ENCODE data around the gene FMNL2. TPM values are rescaled to one million over a fixed set of nuclear protein-coding genes. Genes with fewer than 3 reads are reported as not detected.

The FMNL2 gene
- total RNA-seq, 2 experiments from 2014 or later: 0.05 to 0.21 TPM

DNA sequence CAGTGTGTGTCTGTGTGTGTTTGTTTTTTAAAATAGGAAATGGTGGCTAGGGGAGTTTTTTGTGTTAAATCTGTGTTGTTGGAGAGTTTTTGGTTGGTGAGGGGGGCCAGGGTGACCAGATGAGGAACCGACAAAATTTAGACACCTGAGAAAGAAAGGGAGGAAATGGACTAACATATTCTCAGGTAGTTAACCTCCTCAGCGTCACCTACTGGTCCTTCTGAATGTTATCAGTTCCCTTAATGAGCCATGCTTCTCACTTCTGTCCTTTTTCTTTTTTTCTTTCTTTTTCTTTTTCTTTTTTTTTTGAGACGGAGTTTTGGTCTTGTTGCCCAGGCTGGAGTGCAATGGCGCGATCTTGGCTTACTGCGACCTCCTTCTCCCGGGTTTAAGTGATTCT, 107.0 kb downstream of the FMNL2 start:
- Mint-ChIP-seq H3K4me3 (no peak overlapping the region), H3K36me3 (ENCODE audit: low read depth) (no peaks in the 10 kb centered on the region), H3K9me3 (ENCODE audit: insufficient read depth) (no peaks in the 10 kb centered on the region), H3K27me3 (ENCODE audit: low read depth) (peaks cover 10% of the 10 kb centered on the region), H3K4me1 (ENCODE audit: low read depth) (no peaks in the 10 kb centered on the region), H3K27ac (no peak overlapping the region)
- POLR2A ChIA-PET: no interaction called here
- DNase-seq (no peak), ATAC-seq (no peak)
- CTCF ChIA-PET: no interaction called here

DNA sequence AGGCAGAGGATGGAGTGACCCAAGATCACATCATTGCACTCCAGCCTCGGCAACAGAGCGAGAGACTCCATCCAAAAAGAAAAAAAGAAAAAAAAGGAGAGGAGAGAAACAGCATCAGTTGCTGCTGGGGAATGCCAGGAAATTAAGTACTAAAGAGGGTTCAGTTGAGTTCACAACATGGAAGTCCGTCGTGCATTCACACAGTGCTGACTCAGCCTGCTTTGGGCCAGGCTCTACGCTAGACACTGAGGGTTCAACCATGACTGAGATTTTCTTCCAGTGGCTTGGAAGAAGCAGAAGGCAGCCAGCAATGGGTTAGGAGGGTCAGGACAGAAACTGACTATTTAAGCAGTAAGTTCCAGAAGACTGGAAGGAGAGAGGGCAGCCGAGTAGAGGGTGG, 108.8 kb downstream of the FMNL2 start:
- Mint-ChIP-seq H3K4me3 (no peak overlapping the region), H3K27ac (no peak overlapping the region), H3K4me1 (ENCODE audit: low read depth) (no peaks in the 10 kb centered on the region), H3K9me3 (ENCODE audit: insufficient read depth) (no peaks in the 10 kb centered on the region), H3K27me3 (ENCODE audit: low read depth) (peaks cover 6% of the 10 kb centered on the region), H3K36me3 (ENCODE audit: low read depth) (no peaks in the 10 kb centered on the region)
- POLR2A ChIA-PET: no interaction called here
- CTCF ChIA-PET: no interaction called here
- DNase-seq (no peak), ATAC-seq (no peak)

DNA sequence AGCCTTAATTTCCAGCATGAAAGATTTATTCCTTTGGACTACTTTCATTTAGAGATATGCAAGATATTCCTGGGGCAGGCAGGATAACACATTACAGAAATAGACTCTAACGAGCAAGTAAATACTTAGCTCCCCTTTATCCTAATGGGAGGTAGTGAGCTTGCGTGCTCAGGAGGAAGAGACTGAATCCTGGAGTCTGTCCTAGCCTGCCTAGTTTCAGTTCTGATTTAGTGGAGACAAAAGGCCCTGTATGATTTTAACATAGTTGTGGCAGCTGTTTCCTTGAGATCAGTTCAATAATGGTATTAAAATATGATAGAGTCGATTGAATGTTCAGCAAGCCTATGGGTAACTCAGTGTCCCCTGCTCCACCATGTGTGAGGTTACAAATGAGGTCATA, 109.5 kb downstream of the FMNL2 start:
- POLR2A ChIA-PET: no interaction called here
- Mint-ChIP-seq H3K27me3 (ENCODE audit: low read depth) (peaks cover 6% of the 10 kb centered on the region), H3K27ac (no peak overlapping the region), H3K4me1 (ENCODE audit: low read depth) (no peaks in the 10 kb centered on the region), H3K36me3 (ENCODE audit: low read depth) (no peaks in the 10 kb centered on the region), H3K9me3 (ENCODE audit: insufficient read depth) (no peaks in the 10 kb centered on the region), H3K4me3 (no peak overlapping the region)
- CTCF ChIA-PET: no interaction called here
- ATAC-seq (no peak), DNase-seq (no peak)

GRCh38 chr2:152445375-152445774, 110.4 kb downstream of the FMNL2 start:
- DNase-seq (no peak), ATAC-seq (no peak)
- CTCF ChIA-PET: no interaction called here
- H3K27ac Mint-ChIP-seq: no peak overlapping the region
- H3K4me3 Mint-ChIP-seq: no peak overlapping the region
- no peaks in the 10 kb centered on the region for H3K9me3 Mint-ChIP-seq (ENCODE audit: insufficient read depth)
- H3K36me3 Mint-ChIP-seq (ENCODE audit: low read depth): no peaks in the 10 kb centered on the region
- peaks cover 8% of the 10 kb centered on the region for H3K27me3 Mint-ChIP-seq (ENCODE audit: low read depth)
- POLR2A ChIA-PET: no interaction called here
- H3K4me1 Mint-ChIP-seq (ENCODE audit: low read depth): no peaks in the 10 kb centered on the region

DNA sequence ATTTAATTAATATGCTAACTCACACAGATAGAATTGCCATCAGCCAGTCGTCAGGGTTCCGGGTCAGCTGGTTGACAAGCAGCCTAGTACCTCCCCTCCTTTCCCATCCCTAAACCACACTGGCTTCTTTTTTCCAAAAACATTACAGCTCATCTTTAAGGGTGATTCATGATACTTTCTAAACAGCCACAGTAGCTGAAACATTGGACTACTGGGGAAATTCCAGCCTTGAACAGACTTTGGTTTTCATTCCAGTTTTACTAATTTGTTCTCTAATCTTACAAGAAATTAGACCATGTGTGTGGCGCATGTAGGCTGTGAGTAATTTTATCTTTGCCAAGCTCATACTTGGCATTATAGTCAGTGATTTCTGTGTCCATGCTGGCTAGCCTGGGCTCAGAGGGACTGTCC, 110.8 kb downstream of the FMNL2 start:
- Mint-ChIP-seq H3K27me3 (ENCODE audit: low read depth) (peaks cover 11% of the 10 kb centered on the region), H3K4me1 (ENCODE audit: low read depth) (no peaks in the 10 kb centered on the region), H3K36me3 (ENCODE audit: low read depth) (no peaks in the 10 kb centered on the region), H3K4me3 (no peak overlapping the region), H3K9me3 (ENCODE audit: insufficient read depth) (no peaks in the 10 kb centered on the region), H3K27ac (no peak overlapping the region)
- DNase-seq: no peak
- no peak for ATAC-seq
- POLR2A ChIA-PET: no interaction called here
- CTCF ChIA-PET: no interaction called here

DNA sequence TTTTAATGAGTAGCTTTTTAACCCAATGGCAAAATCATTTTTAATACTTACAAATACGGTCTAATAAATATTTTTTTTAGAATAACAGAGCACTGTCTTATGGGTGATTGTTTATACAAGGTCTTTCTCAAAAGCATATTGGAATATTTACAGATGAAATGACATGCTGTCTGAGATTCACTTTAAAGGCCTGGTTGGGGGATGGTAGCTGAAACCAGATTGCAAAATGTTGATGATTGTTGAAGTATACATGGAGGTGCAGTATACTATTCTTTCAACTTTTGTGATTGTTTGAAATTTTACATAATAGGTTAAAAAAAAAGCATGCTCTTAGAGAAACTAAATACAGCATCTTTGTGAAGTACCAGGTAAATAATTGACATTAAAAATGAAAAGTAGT, 111.2 kb downstream of the FMNL2 start:
- H3K27me3 Mint-ChIP-seq (ENCODE audit: low read depth): peaks cover 11% of the 10 kb centered on the region
- no peaks in the 10 kb centered on the region for H3K4me1 Mint-ChIP-seq (ENCODE audit: low read depth)
- DNase-seq (no peak), ATAC-seq (no peak)
- H3K27ac Mint-ChIP-seq: no peak overlapping the region
- CTCF ChIA-PET: interaction anchor here (1.3 kb wide), 1 partner anchor 189 kb away, joined by 3 read pairs; no protein-coding TSS in a partner anchor
- H3K36me3 Mint-ChIP-seq (ENCODE audit: low read depth): no peaks in the 10 kb centered on the region
- H3K9me3 Mint-ChIP-seq (ENCODE audit: insufficient read depth): no peaks in the 10 kb centered on the region
- POLR2A ChIA-PET: no interaction called here
- H3K4me3 Mint-ChIP-seq: no peak overlapping the region

DNA sequence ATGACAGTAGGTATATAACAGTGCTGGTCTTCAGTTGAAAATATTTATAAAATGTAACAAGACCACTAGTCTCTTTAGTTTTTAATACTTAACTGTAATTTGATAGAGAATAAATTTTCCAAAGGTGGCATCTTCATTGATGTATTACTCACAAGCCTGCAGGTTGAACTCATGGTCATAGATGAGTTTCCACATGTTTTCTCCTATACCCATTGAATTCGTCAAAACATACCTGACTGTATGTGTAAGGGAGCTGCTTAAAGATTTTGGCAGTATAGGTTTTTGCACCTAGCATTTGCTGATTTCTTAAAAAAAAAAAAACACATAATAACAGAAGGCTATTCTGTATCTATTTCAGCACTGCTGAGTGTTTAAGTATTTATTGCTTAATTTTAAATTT, 112.9 kb downstream of the FMNL2 start:
- Mint-ChIP-seq H3K27ac (no peak overlapping the region), H3K36me3 (ENCODE audit: low read depth) (no peaks in the 10 kb centered on the region), H3K9me3 (ENCODE audit: insufficient read depth) (no peaks in the 10 kb centered on the region), H3K4me3 (no peak overlapping the region), H3K27me3 (ENCODE audit: low read depth) (peaks cover 7% of the 10 kb centered on the region), H3K4me1 (ENCODE audit: low read depth) (no peaks in the 10 kb centered on the region)
- no peak for DNase-seq
- CTCF ChIA-PET: no interaction called here
- ATAC-seq: no peak
- POLR2A ChIA-PET: no interaction called here

GRCh38 chr2:152448606-152449005, 113.6 kb downstream of the FMNL2 start:
- ChIA-PET CTCF (no interaction called here), POLR2A (no interaction called here)
- H3K27me3 Mint-ChIP-seq (ENCODE audit: low read depth): peaks cover 7% of the 10 kb centered on the region
- H3K4me3 Mint-ChIP-seq: no peak overlapping the region
- no peaks in the 10 kb centered on the region for H3K4me1 Mint-ChIP-seq (ENCODE audit: low read depth)
- no peak overlapping the region for H3K27ac Mint-ChIP-seq
- no peaks in the 10 kb centered on the region for H3K9me3 Mint-ChIP-seq (ENCODE audit: insufficient read depth)
- H3K36me3 Mint-ChIP-seq (ENCODE audit: low read depth): no peaks in the 10 kb centered on the region
- ATAC-seq (no peak), DNase-seq (no peak)

DNA sequence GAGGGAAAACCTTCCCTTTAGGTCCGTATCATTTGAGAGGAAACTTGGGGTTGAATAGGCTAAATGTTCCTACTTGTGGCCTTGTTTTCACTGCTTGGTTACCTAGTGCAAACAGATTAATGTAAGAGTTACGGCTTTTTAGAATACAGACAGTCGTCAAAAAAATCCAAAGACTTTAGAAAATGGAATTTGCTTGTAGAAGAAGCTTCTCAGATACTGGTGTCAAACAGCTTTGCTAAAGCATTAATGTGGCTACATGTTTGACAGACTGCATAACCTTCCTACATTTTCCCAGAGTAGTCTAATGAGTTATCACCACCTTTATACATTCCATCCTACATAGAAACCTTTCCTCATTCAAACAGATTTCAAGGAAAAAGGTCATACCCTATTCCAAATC, 114.6 kb downstream of the FMNL2 start:
- Mint-ChIP-seq H3K9me3 (ENCODE audit: insufficient read depth) (no peaks in the 10 kb centered on the region), H3K27ac (no peak overlapping the region), H3K36me3 (ENCODE audit: low read depth) (no peaks in the 10 kb centered on the region), H3K4me3 (no peak overlapping the region), H3K4me1 (ENCODE audit: low read depth) (no peaks in the 10 kb centered on the region), H3K27me3 (ENCODE audit: low read depth) (peaks cover 7% of the 10 kb centered on the region)
- DNase-seq (no peak), ATAC-seq (no peak)
- CTCF ChIA-PET: no interaction called here
- POLR2A ChIA-PET: no interaction called here

DNA sequence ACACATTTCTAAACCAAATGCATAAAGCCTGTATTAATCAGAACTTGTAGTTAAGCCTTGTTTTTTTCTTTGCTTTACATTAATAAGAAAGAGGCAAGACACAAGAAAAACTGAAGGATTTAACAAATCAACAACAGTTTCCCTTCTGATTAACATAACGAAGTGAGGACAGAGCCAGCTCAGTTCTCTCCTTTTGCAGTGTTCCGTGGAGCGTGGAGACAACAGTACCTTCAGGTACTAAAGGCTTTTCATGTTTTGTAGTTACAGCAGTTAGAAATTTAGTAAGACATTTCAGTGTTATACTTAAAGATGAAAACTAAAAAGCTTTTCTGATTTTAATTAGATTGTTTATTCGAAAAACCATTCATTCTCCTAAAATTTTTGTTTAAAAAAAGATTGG, 115.2 kb downstream of the FMNL2 start:
- POLR2A ChIA-PET: no interaction called here
- CTCF ChIA-PET: no interaction called here

DNA sequence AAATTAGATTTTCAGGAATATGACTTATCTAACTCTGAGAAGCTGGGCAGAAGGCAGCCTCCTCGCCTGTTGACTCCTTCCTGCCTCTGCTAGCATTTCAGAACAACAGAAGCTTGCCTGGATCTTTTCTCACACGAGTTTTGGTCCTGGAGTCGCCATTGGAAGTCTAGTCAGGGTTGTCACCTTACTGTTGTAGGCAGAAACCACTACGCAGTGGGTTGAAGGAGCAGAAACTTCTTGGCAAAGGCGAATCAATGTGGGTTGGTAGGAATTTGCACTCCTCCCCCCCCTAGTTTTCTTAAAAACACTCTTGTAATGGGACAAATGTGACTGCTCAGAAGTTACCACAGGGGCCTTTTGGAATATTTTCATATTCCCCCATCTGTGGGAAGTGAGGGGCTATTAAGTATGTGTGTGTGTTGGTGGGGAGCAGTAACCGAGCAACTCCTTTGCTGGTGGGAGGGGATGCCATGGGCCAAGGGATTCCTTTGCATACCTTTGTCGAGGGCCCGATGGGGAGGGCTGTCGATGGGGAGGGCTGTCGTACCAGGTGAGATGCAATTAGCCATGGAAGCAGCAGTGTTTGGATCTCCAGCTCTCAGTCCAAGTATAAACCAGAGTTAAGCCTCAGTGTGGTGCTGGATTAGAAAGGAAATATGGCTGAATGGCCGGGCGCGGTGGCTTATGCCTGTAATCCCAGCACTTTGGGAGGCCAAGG, 117.4 kb downstream of the FMNL2 start:
- H3K27ac Mint-ChIP-seq: no peak overlapping the region
- no peaks in the 10 kb centered on the region for H3K4me1 Mint-ChIP-seq (ENCODE audit: low read depth)
- peaks cover 11% of the 10 kb centered on the region for H3K27me3 Mint-ChIP-seq (ENCODE audit: low read depth)
- H3K4me3 Mint-ChIP-seq: no peak overlapping the region
- ATAC-seq (no peak), DNase-seq (no peak)
- H3K9me3 Mint-ChIP-seq (ENCODE audit: insufficient read depth): no peaks in the 10 kb centered on the region
- ChIA-PET CTCF (no interaction called here), POLR2A (no interaction called here)
- no peaks in the 10 kb centered on the region for H3K36me3 Mint-ChIP-seq (ENCODE audit: low read depth)

More for the DNA sequence above, 115.2 kb downstream of the FMNL2 start:
- no peak overlapping the region for H3K27ac Mint-ChIP-seq
- H3K9me3 Mint-ChIP-seq (ENCODE audit: insufficient read depth): no peaks in the 10 kb centered on the region
- H3K4me1 Mint-ChIP-seq (ENCODE audit: low read depth): no peaks in the 10 kb centered on the region
- ATAC-seq (no peak), DNase-seq (no peak)
- H3K36me3 Mint-ChIP-seq (ENCODE audit: low read depth): no peaks in the 10 kb centered on the region
- peaks cover 8% of the 10 kb centered on the region for H3K27me3 Mint-ChIP-seq (ENCODE audit: low read depth)
- H3K4me3 Mint-ChIP-seq: no peak overlapping the region

- no peak for ATAC-seq
- POLR2A ChIA-PET: no interaction called here
These were observed 118.3 kb downstream of the FMNL2 start for GRCh38 chr2:152453129-152453911.

More at GRCh38 chr2:152453129-152453911, 118.3 kb downstream of the FMNL2 start:
- no peaks in the 10 kb centered on the region for H3K36me3 Mint-ChIP-seq (ENCODE audit: low read depth)
- H3K4me1 Mint-ChIP-seq (ENCODE audit: low read depth): no peaks in the 10 kb centered on the region
- H3K9me3 Mint-ChIP-seq (ENCODE audit: insufficient read depth): no peaks in the 10 kb centered on the region
- no peak overlapping the region for H3K4me3 Mint-ChIP-seq
- peaks cover 12% of the 10 kb centered on the region for H3K27me3 Mint-ChIP-seq (ENCODE audit: low read depth)
- H3K27ac Mint-ChIP-seq: no peak overlapping the region
- CTCF ChIA-PET: no interaction called here
- DNase-seq: no peak
